Endothelial cell of umbilical vein (primary cell): ENCODE measurements around the gene MED16. TPM values are rescaled to one million over a fixed set of nuclear protein-coding genes. Genes with fewer than 3 reads are reported as not detected.

Experiments
- BruUV-seq: library from RNA; stranded (reverse); fragments of 400-500 nt; replicated peaks from 2 replicates; lab custom pipeline; 2021; lab: Mats Ljungman, UMichigan
- CTCF ChIA-PET: fragments of 300-600, 350-600 bp; sonication (Branson Sonifier 250); formaldehyde crosslinking; loops from one replicate; lab custom pipeline; 2021; ENCODE audit warnings: antibody characterized with exemption, inconsistent platforms; lab: Charles Lee
- POLR2A ChIA-PET: fragments of 300-600, 350-600 bp; sonication (Branson Sonifier 250); formaldehyde crosslinking; loops from one replicate; lab custom pipeline; 2021; ENCODE audit warnings: antibody characterized with exemption, inconsistent platforms; lab: Charles Lee
- DNase-seq: peaks from one replicate; pipeline ENCODE4 v3.0.0-alpha.2; 2011; ENCODE audit warnings: low read depth, low spot score
- FAIRE-seq: peaks from 2 replicates; lab custom pipeline; 2011; peaks lifted over from hg19 to GRCh38; lab: Jason Lieb, UNC
- H2AFZ ChIP-seq: 2 replicates; pipeline ENCODE4 v1.6.0; 2012; ENCODE audit warnings: low read depth, low read length, control low read depth, inconsistent platforms
- H3K27ac ChIP-seq: 2 replicates; pipeline ENCODE4 v1.5.1; 2011; ENCODE audit warnings: low read depth, mild to moderate bottlenecking, control low read depth, low read length, moderate library complexity; ENCODE audit not compliant: insufficient read depth
- H3K27me3 ChIP-seq, 2 experiments: 2 replicates each; pipeline versions ENCODE4 v1.6.0 to v1.6.1; 2011; ENCODE audit warnings: low read length in 2 of 2, mixed read lengths in 1 of 2; ENCODE audit not compliant: control insufficient read depth in 2 of 2, insufficient read depth in 2 of 2
- H3K36me3 ChIP-seq, 2 experiments: 2 replicates in 1 of 2; 3 replicates in 1 of 2; pipeline ENCODE4 v1.5.1; 2011; ENCODE audit warnings: low read length in 2 of 2, mild to moderate bottlenecking in 1 of 2, moderate library complexity in 1 of 2; ENCODE audit not compliant: control insufficient read depth in 2 of 2, insufficient read depth in 2 of 2; ENCODE audit errors: extremely low read depth in 1 of 2
- H3K4me1 ChIP-seq: 3 replicates; pipeline ENCODE4 v1.5.1; 2011; ENCODE audit warnings: mild to moderate bottlenecking, low read length; ENCODE audit not compliant: control insufficient read depth, insufficient read depth; ENCODE audit errors: extremely low read depth
- H3K4me2 ChIP-seq: 2 replicates; pipeline ENCODE4 v1.6.1; 2011; ENCODE audit warnings: low read length, control low read depth, mixed read lengths; ENCODE audit not compliant: insufficient read depth
- H3K4me3 ChIP-seq, 3 experiments: fragments of 200-600 bp in 1 of 3; sonication (generic), shearing (Covaris generic) in 1 of 3; replicated peaks in 1 of 3; 2 replicates each; pipeline ENCODE4 v1.5.1; 2011 to 2016; ENCODE audit warnings: control low read depth in 3 of 3, low read length in 3 of 3, mild to moderate bottlenecking in 2 of 3, inconsistent platforms in 1 of 3, low read depth in 1 of 3, moderate library complexity in 1 of 3; ENCODE audit not compliant: insufficient read depth in 1 of 3
- H3K79me2 ChIP-seq: 2 replicates; pipeline ENCODE4 v1.6.0; 2012; ENCODE audit warnings: low read length, inconsistent platforms; ENCODE audit not compliant: control insufficient read depth, insufficient read depth
- H3K9ac ChIP-seq: replicated peaks from 2 replicates; pipeline ENCODE3; 2011; ENCODE audit warnings: low read length, control low read depth; ENCODE audit not compliant: insufficient read depth; ENCODE audit errors: extremely low read depth
- H3K9me1 ChIP-seq: replicated peaks from 3 replicates; pipeline ENCODE4 v1.6.0; 2011; ENCODE audit warnings: mild to moderate bottlenecking, low read length; ENCODE audit not compliant: control insufficient read depth, insufficient read depth; ENCODE audit errors: extremely low read depth
- H3K9me3 ChIP-seq: replicated peaks from 2 replicates; pipeline ENCODE4 v1.5.1; 2012; ENCODE audit warnings: low read length, inconsistent platforms; ENCODE audit not compliant: control insufficient read depth, insufficient read depth
- H4K20me1 ChIP-seq: replicated peaks from 2 replicates; pipeline ENCODE3; 2011; ENCODE audit warnings: mild to moderate bottlenecking, low read length; ENCODE audit not compliant: control insufficient read depth, insufficient read depth; ENCODE audit errors: extremely low read depth
- CTCF ChIP-seq, 2 donors: IDR thresholded peaks; 1 replicate in 1 of 2; 2 replicates in 1 of 2; pipeline ENCODE4 v1.5.1; 2011; ENCODE audit warnings: low read length in 2 of 2, mild to moderate bottlenecking in 2 of 2, moderate library complexity in 2 of 2, control low read depth in 1 of 2, inconsistent platforms in 1 of 2, low read depth in 1 of 2; ENCODE audit not compliant: insufficient read depth in 1 of 2; ENCODE audit errors: extremely low read depth in 1 of 2
- EZH2 ChIP-seq: IDR thresholded peaks from 2 replicates; pipeline ENCODE4 v1.6.1; 2012; ENCODE audit warnings: borderline replicate concordance, low read depth, mild to moderate bottlenecking, moderate library complexity, low read length, inconsistent platforms; ENCODE audit not compliant: severe bottlenecking
- FOS ChIP-seq: IDR thresholded peaks from 2 replicates; pipeline ENCODE4 v1.6.1; 2011; ENCODE audit warnings: mild to moderate bottlenecking, low read length, moderate library complexity, borderline replicate concordance; ENCODE audit not compliant: insufficient read depth
- GATA2 ChIP-seq: IDR thresholded peaks from 2 replicates; pipeline ENCODE4 v1.7.0; 2011; ENCODE audit warnings: low read depth, mild to moderate bottlenecking, moderate library complexity, mixed read lengths, low read length; ENCODE audit not compliant: insufficient read length, insufficient read depth
- JUN ChIP-seq: IDR thresholded peaks from 2 replicates; pipeline ENCODE4 v1.6.1; 2011; ENCODE audit warnings: borderline replicate concordance, low read depth; ENCODE audit not compliant: insufficient read length, insufficient read depth
- MAX ChIP-seq: IDR thresholded peaks from 2 replicates; pipeline ENCODE4 v1.6.1; 2011; ENCODE audit not compliant: insufficient read depth, insufficient read length
- MYC ChIP-seq: IDR thresholded peaks from one replicate; pipeline ENCODE4 v1.6.1; 2011; ENCODE audit warnings: mild to moderate bottlenecking, low read depth, low read length
- POLR2A ChIP-seq: IDR thresholded peaks from 2 replicates; pipeline ENCODE4 v1.6.1; 2012; ENCODE audit warnings: low read depth, mild to moderate bottlenecking, control low read depth, low read length
- POLR2AphosphoS5 ChIP-seq: IDR thresholded peaks from 2 replicates; pipeline ENCODE4 v1.6.1; 2012; ENCODE audit warnings: low read depth, mild to moderate bottlenecking, control low read depth, low read length, moderate library complexity; ENCODE audit not compliant: insufficient read depth
- dilution Hi-C: fragments of 300-500 bp; cut with MboI; formaldehyde crosslinking; loops from one replicate; pipeline ENCODE4 v1.15.0; 2019; ENCODE audit warnings: low sequenced_read_pairs; ENCODE audit not compliant: extremely low pct_ligation_motif_present
- intact Hi-C: fragments of 100-400 bp; cut with micrococcal nuclease; formaldehyde crosslinking; loops from one replicate; pipeline ENCODE4 v1.10.0; 2022
- polyA plus RNA-seq, 4 experiments: library from polyadenylated mRNA; depleted of rRNA in 3 of 4; stranded (reverse) in 3 of 4; unstranded in 1 of 4; fragments of >200 nt; gene quantifications; 2 replicates each; pipeline versions ENCODE4 v1.2.1 to v1.2.3, GENCODE V29; 2011 to 2012; ENCODE audit warnings: missing spikeins in 1 of 4
- total RNA-seq: library from RNA; stranded (reverse); gene quantifications from 2 replicates; pipeline ENCODE4 v1.2.3, GENCODE V29; 2021

Gene MED16
- total and polyA plus RNA-seq, 2 donors (not counting 3 experiments of a cell fraction or from before 2014, with no cell fraction given) = 63.1 to 66.5 TPM

GRCh38 chr19:913080-913748 lies 20.2 kb upstream of the MED16 start, which contains the start of gene R3HDM4:
R3HDM4 (minus strand) TSS chr19:913219; CDS start chr19:913157, 62 bp downstream.
- no peaks in the 10 kb centered on the region for H4K20me1 ChIP-seq
- H3K79me2 ChIP-seq = peaks cover 9% of the 10 kb centered on the region
- peak within 1 kb of the TSS; percentile 66 for H3K9ac ChIP-seq
- H3K9me3 ChIP-seq = no peaks in the 10 kb centered on the region
- no peak for TF ChIP-seq EZH2
- TF ChIP-seq POLR2A = peak; percentile 47
- TF ChIP-seq POLR2AphosphoS5 = peak; percentile 47
- peak within 1 kb of the TSS; percentile 59 to 98 (median 91) for H3K4me3 ChIP-seq
- POLR2A ChIA-PET = no interaction called here
- dilution Hi-C loops = no loop called here
- CTCF ChIA-PET = no interaction called here
- H2AFZ ChIP-seq = peak within 1 kb of the TSS; percentile 72
- intact Hi-C loops = loop anchor here (2.0 kb wide), 2 partner anchors 20 to 142 kb away; partner anchors contain the start of genes MED16 and RNU6-9
- peak within 1 kb of the TSS; percentile 73 for H3K4me2 ChIP-seq
- peak; percentile 72 for FAIRE-seq
- no TSS peak for BruUV-seq
- H3K4me1 ChIP-seq = peaks cover 10% of the 10 kb centered on the region
- H3K9me1 ChIP-seq = no peaks in the 10 kb centered on the region
- peak within 1 kb of the TSS; percentile 40 for H3K27ac ChIP-seq
- no peaks in the 10 kb centered on the region for H3K36me3 ChIP-seq
- DNase-seq = peak; percentile 38
- H3K27me3 ChIP-seq = peaks cover 9 to 13% of the 10 kb centered on the region in 2 experiments

DNA sequence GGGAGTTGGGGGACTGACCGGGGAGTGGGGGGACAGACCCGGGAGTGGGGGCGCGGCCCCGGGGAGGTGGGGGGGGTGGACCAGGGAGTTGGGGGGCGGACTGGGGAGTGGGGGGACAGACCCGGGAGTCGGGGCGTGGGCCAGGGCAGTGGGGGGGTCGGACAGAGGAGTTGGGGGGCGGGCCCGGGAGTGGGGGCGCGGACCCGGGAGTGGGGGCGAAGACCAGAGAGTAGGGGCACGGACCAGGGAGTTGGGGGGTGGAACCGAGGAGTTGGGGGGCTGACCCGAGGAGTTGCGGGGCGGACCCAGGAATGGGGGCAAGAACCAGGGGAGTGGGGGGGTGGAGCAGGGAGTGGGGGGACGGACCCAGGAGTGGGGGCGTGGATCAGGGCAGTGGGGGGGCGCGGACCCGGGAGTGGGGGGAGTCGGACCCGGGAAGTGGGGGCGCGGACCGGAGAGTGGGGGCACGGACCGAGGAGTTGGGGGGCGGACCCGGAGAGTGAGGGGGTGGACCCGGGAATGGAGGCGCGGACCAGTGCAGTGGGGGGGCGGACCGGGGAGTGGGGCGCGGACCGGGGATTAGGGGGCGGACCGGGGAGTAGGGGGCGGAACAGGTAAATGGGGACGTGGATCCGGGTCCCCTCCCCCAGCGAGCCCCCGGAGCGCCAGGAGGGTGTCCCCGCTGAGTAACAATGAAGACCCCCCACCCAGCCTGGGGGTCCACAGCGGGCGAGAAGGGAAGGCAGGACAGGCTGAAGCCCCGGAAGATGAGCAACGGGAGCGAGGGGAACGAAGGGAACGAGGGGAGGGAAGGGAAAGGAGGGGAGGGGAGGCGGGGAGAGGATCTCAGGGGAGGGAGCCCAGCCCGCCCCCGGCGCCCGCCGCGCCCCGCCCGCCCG lies 19.4 kb upstream of the MED16 start:
- H3K4me2 ChIP-seq = peak overlapping the region; percentile 38

More for the DNA sequence above, 19.4 kb upstream of the MED16 start:
- POLR2A ChIA-PET = no interaction called here
- Histone ChIP-seq H3K27me3 (peaks cover 5% of the 10 kb centered on the region in 2 experiments), H3K36me3 (no peaks in the 10 kb centered on the region), H3K27ac (peak overlapping the region; percentile 38), H3K4me3 (peak overlapping the region; percentile 59 to 98 (median 91)), H3K4me1 (peaks cover 10% of the 10 kb centered on the region), H4K20me1 (no peaks in the 10 kb centered on the region), H3K9me3 (no peaks in the 10 kb centered on the region), H3K9ac (peak overlapping the region; percentile 53), H3K79me2 (peaks cover 10% of the 10 kb centered on the region), H2AFZ (peak overlapping the region; percentile 72), H3K9me1 (no peaks in the 10 kb centered on the region)
- FAIRE-seq (no peak), DNase-seq (no peak)
- intact Hi-C loops (loop anchor here (2.0 kb wide), 2 partner anchors 20 to 142 kb away; partner anchors contain the start of genes MED16 and RNU6-9), dilution Hi-C loops (no loop called here)
- BruUV-seq = no TSS peak
- TF ChIP-seq CTCF (IDR thresholded peaks at IDR 0.05; ENCODE audit: extremely low read depth in 1 of 2, insufficient read depth in 1 of 2, low read depth in 1 of 2, low read length in 2 of 2) = no peak
- TF ChIP-seq GATA2 = no peak
- TF ChIP-seq FOS = no peak
- TF ChIP-seq POLR2AphosphoS5 = no peak
- no peak for TF ChIP-seq MAX
- no peak for TF ChIP-seq MYC
- no peak for TF ChIP-seq POLR2A
- TF ChIP-seq EZH2 = no peak
- TF ChIP-seq JUN = no peak
- CTCF ChIA-PET = no interaction called here
